ENCODE measurements around the gene TRIP10. TPM values are rescaled to one million over a fixed set of nuclear protein-coding genes. Genes with fewer than 3 reads are reported as not detected.

The TRIP10 gene
- total and polyA plus RNA-seq, 2 of the 13 experiments (the other 11 are each of a cell fraction or from before 2014, with no cell fraction given): 32.5 to 33.2 TPM

DNA sequence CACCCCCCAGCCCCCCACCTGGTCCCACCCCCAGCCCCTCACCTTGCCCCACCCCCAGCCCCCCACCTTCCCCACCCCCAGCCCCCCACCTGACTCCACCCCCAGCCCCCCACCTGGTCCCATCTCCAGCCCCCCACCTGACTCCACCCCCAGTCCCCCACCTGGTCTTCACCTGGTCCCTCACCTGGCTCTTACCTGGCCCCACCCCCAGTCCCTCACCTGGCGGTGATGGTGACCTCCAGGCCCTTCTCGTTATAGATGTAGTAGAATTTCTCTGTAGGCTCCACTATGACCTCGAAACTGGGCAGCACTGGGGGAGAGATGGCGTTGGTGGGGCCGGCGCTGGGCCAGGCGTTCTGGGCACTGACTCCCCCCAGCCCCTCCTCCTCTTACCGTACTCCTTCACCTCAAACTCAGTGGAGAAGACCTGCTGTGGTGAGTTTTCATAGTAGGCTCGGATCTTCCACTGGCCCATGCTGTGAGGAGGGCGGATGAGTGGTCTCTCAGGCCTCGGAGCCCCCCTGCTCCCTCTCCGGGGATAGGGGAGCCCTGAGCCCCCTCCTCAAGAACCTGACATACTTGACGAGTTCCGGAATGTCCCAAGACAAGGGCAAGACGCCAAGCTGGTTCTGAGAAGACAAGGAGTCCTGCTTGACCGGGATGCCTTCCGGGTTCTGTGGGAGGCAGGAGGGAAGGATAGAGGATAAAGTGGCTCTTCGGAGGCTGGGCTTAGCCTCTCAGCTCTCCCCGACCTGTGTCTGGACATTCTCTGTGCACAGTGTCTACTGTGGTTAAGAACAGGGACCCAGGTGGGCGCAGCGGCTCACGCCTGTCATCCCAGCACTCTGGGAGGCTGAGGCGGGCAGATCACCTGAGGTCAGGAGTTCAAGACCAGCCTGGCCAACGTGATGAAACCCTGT is 25.4 kb upstream of the TRIP10 start (continued):
- TF ChIP-seq ATF1 (CRISPR knock-in tag; IDR thresholded peaks at IDR 0.05) (no peak), ZMAT5 (CRISPR knock-in tag; IDR thresholded peaks at IDR 0.05; ENCODE audit: borderline replicate concordance, low read depth) (no peak), SMAD3 (CRISPR knock-in tag; IDR thresholded peaks at IDR 0.05) (no peak), ZNF207 (IDR thresholded peaks at IDR 0.05; ENCODE audit: borderline replicate concordance) (no peak), ZNF224 (CRISPR knock-in tag; IDR thresholded peaks at IDR 0.05) (no peak), ZNF160 (CRISPR knock-in tag; IDR thresholded peaks at IDR 0.05) (no peak; the same call in 1 of the 2 replicates), ZXDC (CRISPR knock-in tag; IDR thresholded peaks at IDR 0.05) (no peak), ZNF260 (CRISPR knock-in tag; IDR thresholded peaks at IDR 0.05; ENCODE audit: borderline replicate concordance, low read depth) (no peak), ZBTB7B (CRISPR knock-in tag; IDR thresholded peaks at IDR 0.05) (no peak), TBP (CRISPR knock-in tag; IDR thresholded peaks at IDR 0.05) (no peak), MYPOP (CRISPR knock-in tag; IDR thresholded peaks at IDR 0.05) (no peak; the same call in 1 of the 2 replicates), ZNF501 (CRISPR knock-in tag; IDR thresholded peaks at IDR 0.05) (0 out of 2 replicates have a peak, but pooled peaks have one; percentile 22), ZBTB8A (CRISPR knock-in tag; IDR thresholded peaks at IDR 0.05; ENCODE audit: borderline replicate concordance, low read depth) (no peak), ZC3H4 (CRISPR knock-in tag; IDR thresholded peaks at IDR 0.05; ENCODE audit: borderline replicate concordance) (0 out of 2 replicates have a peak, but pooled peaks have one; percentile 12), ZNF619 (CRISPR knock-in tag; IDR thresholded peaks at IDR 0.05) (no peak), E2F2 (CRISPR knock-in tag; IDR thresholded peaks at IDR 0.05; ENCODE audit: borderline replicate concordance) (no peak)
- TF ChIP-seq, protein P1, sequence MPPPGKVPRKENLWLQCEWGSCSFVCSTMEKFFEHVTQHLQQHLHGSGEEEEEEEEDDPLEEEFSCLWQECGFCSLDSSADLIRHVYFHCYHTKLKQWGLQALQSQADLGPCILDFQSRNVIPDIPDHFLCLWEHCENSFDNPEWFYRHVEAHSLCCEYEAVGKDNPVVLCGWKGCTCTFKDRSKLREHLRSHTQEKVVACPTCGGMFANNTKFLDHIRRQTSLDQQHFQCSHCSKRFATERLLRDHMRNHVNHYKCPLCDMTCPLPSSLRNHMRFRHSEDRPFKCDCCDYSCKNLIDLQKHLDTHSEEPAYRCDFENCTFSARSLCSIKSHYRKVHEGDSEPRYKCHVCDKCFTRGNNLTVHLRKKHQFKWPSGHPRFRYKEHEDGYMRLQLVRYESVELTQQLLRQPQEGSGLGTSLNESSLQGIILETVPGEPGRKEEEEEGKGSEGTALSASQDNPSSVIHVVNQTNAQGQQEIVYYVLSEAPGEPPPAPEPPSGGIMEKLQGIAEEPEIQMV (CRISPR knock-in tag; IDR thresholded peaks at IDR 0.05; ENCODE audit: low read depth): no peak
- TF ChIP-seq, protein P2, sequence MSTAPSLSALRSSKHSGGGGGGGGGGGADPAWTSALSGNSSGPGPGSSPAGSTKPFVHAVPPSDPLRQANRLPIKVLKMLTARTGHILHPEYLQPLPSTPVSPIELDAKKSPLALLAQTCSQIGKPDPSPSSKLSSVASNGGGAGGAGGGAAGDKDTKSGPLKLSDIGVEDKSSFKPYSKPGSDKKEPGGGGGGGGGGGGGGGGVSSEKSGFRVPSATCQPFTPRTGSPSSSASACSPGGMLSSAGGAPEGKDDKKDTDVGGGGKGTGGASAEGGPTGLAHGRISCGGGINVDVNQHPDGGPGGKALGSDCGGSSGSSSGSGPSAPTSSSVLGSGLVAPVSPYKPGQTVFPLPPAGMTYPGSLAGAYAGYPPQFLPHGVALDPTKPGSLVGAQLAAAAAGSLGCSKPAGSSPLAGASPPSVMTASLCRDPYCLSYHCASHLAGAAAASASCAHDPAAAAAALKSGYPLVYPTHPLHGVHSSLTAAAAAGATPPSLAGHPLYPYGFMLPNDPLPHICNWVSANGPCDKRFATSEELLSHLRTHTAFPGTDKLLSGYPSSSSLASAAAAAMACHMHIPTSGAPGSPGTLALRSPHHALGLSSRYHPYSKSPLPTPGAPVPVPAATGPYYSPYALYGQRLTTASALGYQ (CRISPR knock-in tag; IDR thresholded peaks at IDR 0.05): no peak
- TF ChIP-seq, protein P3, sequence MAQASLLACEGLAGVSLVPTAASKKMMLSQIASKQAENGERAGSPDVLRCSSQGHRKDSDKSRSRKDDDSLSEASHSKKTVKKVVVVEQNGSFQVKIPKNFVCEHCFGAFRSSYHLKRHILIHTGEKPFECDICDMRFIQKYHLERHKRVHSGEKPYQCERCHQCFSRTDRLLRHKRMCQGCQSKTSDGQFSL (CRISPR knock-in tag; IDR thresholded peaks at IDR 0.05): no peak

Measured in HepG2 (cell line).